Measurements from ENCODE around the gene NPLOC4. TPM values are rescaled to one million over a fixed set of nuclear protein-coding genes. Genes with fewer than 3 reads are reported as not detected.

NPLOC4 gene
- total and polyA plus RNA-seq, 2 donors (not counting 1 experiment from before 2014, with no cell fraction given) = 70.2 to 101 TPM

DNA sequence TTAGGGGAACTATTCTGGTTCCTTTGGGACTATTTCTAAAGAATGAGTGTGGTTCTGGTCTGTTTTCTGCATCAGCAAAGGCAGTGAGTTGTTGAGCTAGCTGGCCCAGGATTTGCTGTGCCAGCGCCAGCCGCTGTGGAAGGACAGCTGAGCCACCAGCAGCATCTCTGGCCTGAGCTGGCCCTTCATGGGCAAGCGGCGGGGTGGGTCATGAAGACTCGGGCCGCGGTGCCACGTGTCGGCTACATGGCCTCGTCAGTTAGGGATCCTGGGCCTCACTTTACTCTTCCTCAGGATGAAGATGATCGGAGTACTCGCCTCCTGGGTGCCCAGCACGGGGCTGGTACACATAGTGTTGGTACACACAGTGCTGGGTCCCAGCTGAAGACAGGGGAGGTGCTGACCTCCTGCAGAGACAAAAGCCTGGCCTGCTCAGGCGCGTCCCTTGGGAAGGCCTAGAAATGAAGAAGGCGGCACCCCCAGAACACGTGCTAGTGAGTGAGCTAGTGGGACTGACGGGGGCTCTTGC, 66.9 kb downstream of the NPLOC4 start:
- no peak overlapping the region for H3K27ac Mint-ChIP-seq
- no peak for ATAC-seq (ENCODE audit: low read depth)
- intact Hi-C loops (cut with micrococcal nuclease) = no loop called here
- no peak overlapping the region for H3K4me3 Mint-ChIP-seq
- Histone ChIP-seq H3K27ac (ENCODE audit: low read length in 2 of 2) (no peak overlapping the region), H2AFZ (ENCODE audit: insufficient read depth, low read depth, low read length, poor library complexity, severe bottlenecking) (no peak overlapping the region), H3K27me3 (replicated peaks in 1 of 4; ENCODE audit: control extremely low read depth in 1 of 4, control insufficient read depth in 3 of 4, insufficient read depth in 4 of 4, low read length in 3 of 4) (no peaks in the 10 kb centered on the region), H3K4me2 (replicated peaks; ENCODE audit: low read depth, low read length, poor library complexity, severe bottlenecking) (no peak overlapping the region), H3K9me3 (ENCODE audit: control extremely low read depth in 1 of 3, control insufficient read depth in 2 of 3, insufficient read depth in 1 of 3, low read length in 2 of 3) (no peaks in the 10 kb centered on the region), H3K79me2 (ENCODE audit: control insufficient read depth, insufficient read depth, low read length) (peaks cover 9% of the 10 kb centered on the region), H3K9ac (ENCODE audit: low read length) (no peak overlapping the region), H3K36me3 (replicated peaks in 1 of 2; ENCODE audit: control extremely low read depth in 1 of 2, control insufficient read depth in 1 of 2, extremely low read depth in 1 of 2, insufficient read depth in 2 of 2, low read length in 1 of 2) (peaks cover 9 to 74% of the 10 kb centered on the region in 2 experiments), H3K4me3 (ENCODE audit: control extremely low read depth in 1 of 5, extremely low read depth in 1 of 5, insufficient read depth in 1 of 5, low read depth in 2 of 5, low read length in 4 of 5) (no peak overlapping the region), H3K4me1 (ENCODE audit: control insufficient read depth in 2 of 2, insufficient read depth in 2 of 2, low read length in 2 of 2) (no peaks in the 10 kb centered on the region), H4K20me1 (ENCODE audit: control insufficient read depth, insufficient read depth, low read length, poor library complexity, severe bottlenecking) (no peaks in the 10 kb centered on the region)
- DNase-seq = no peak
- no peaks in the 10 kb centered on the region for H3K27me3 Mint-ChIP-seq
- TF ChIP-seq, protein P1, sequence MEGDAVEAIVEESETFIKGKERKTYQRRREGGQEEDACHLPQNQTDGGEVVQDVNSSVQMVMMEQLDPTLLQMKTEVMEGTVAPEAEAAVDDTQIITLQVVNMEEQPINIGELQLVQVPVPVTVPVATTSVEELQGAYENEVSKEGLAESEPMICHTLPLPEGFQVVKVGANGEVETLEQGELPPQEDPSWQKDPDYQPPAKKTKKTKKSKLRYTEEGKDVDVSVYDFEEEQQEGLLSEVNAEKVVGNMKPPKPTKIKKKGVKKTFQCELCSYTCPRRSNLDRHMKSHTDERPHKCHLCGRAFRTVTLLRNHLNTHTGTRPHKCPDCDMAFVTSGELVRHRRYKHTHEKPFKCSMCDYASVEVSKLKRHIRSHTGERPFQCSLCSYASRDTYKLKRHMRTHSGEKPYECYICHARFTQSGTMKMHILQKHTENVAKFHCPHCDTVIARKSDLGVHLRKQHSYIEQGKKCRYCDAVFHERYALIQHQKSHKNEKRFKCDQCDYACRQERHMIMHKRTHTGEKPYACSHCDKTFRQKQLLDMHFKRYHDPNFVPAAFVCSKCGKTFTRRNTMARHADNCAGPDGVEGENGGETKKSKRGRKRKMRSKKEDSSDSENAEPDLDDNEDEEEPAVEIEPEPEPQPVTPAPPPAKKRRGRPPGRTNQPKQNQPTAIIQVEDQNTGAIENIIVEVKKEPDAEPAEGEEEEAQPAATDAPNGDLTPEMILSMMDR (IDR thresholded peaks at IDR 0.05) = no peak
- no peak for TF ChIP-seq EZH2 (IDR thresholded peaks at IDR 0.05; ENCODE audit: borderline replicate concordance, insufficient read depth, low read depth, low read length, poor library complexity, severe bottlenecking)
- ChIA-PET POLR2A (no interaction called here), CTCF (interaction anchor here (2.2 kb wide), 1 partner anchor 31 kb away, joined by 7 read pairs; no protein-coding TSS in a partner anchor)
- no peaks in the 10 kb centered on the region for H3K4me1 Mint-ChIP-seq
- WGBS (ENCODE audit: insufficient coverage) = 97% methylated on average over 17 of the region's 18 CpGs
- H3K9me3 Mint-ChIP-seq (ENCODE audit: insufficient read depth) = no peaks in the 10 kb centered on the region

DNA sequence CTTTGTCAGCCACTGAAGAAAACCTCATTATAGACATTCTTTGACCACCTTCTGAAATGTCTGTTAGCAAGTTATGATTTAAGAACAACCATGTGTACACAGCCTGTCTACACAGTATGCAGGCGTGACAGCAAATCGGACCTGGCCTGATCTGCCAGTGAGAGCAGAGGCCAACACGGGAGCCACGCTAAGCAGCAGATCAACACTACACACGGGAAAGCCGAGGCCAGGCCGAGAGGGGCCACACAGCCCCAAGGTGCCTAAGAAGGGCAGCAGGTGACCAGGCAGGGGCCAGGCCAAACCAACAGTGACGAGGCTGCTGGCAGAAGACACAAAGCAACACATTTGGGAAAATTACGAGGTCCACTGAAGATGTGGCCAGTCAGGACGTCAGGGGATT, 68.5 kb downstream of the NPLOC4 start:
- Histone ChIP-seq H4K20me1 (ENCODE audit: control insufficient read depth, insufficient read depth, low read length, poor library complexity, severe bottlenecking) (no peaks in the 10 kb centered on the region), H3K27ac (ENCODE audit: low read length in 2 of 2) (no peak overlapping the region), H3K9ac (ENCODE audit: low read length) (no peak overlapping the region), H3K4me3 (ENCODE audit: control extremely low read depth in 1 of 5, extremely low read depth in 1 of 5, insufficient read depth in 1 of 5, low read depth in 2 of 5, low read length in 4 of 5) (no peak overlapping the region), H3K36me3 (replicated peaks in 1 of 2; ENCODE audit: control extremely low read depth in 1 of 2, control insufficient read depth in 1 of 2, extremely low read depth in 1 of 2, insufficient read depth in 2 of 2, low read length in 1 of 2) (peaks cover 9 to 75% of the 10 kb centered on the region in 2 experiments), H2AFZ (ENCODE audit: insufficient read depth, low read depth, low read length, poor library complexity, severe bottlenecking) (no peak overlapping the region), H3K9me3 (ENCODE audit: control extremely low read depth in 1 of 3, control insufficient read depth in 2 of 3, insufficient read depth in 1 of 3, low read length in 2 of 3) (no peaks in the 10 kb centered on the region), H3K79me2 (ENCODE audit: control insufficient read depth, insufficient read depth, low read length) (no peaks in the 10 kb centered on the region), H3K4me2 (replicated peaks; ENCODE audit: low read depth, low read length, poor library complexity, severe bottlenecking) (no peak overlapping the region), H3K4me1 (ENCODE audit: control insufficient read depth in 2 of 2, insufficient read depth in 2 of 2, low read length in 2 of 2) (peaks cover 0 to 3% of the 10 kb centered on the region in 2 donors), H3K27me3 (replicated peaks in 1 of 4; ENCODE audit: control extremely low read depth in 1 of 4, control insufficient read depth in 3 of 4, insufficient read depth in 4 of 4, low read length in 3 of 4) (no peaks in the 10 kb centered on the region)
- intact Hi-C loops (cut with micrococcal nuclease) = no loop called here
- DNase-seq (no peak), ATAC-seq (ENCODE audit: low read depth) (no peak)
- Mint-ChIP-seq H3K9me3 (ENCODE audit: insufficient read depth) (no peaks in the 10 kb centered on the region), H3K4me3 (no peak overlapping the region), H3K27ac (no peak overlapping the region), H3K4me1 (peaks cover 1% of the 10 kb centered on the region), H3K27me3 (no peaks in the 10 kb centered on the region)
- no peak for TF ChIP-seq EZH2 (IDR thresholded peaks at IDR 0.05; ENCODE audit: borderline replicate concordance, insufficient read depth, low read depth, low read length, poor library complexity, severe bottlenecking)
- TF ChIP-seq, protein P1 (IDR thresholded peaks at IDR 0.05) = no peak
- POLR2A ChIA-PET = interaction anchor here (0.7 kb wide), 2 partner anchors 12 to 29 kb away, joined by 4 to 5 read pairs; no protein-coding TSS in a partner anchor
- 99% methylated on average over 10 of the region's 10 CpGs for WGBS (ENCODE audit: insufficient coverage)
- CTCF ChIA-PET = interaction anchor here (0.8 to 2.5 kb wide), 2 partner anchors 32 to 33 kb away, joined by 3 to 8 read pairs; no protein-coding TSS in a partner anchor
